ENCODE measurements around the gene ENOX1. TPM values are rescaled to one million over a fixed set of nuclear protein-coding genes. Genes with fewer than 3 reads are reported as not detected.
"Not testable (repeated sequence)": the region's sequence is repeated elsewhere in the genome, so short reads cannot be mapped to it uniquely, and the experiment has no call there.

ENOX1 gene
- total RNA-seq (10 to 100 TPM; 11.1 to 20.2 (median 15.0) TPM), polyA plus RNA-seq (1 to 10 TPM in 2 of 3 donors, under 1 TPM in 1; 0.23 to 1.5 (median 1.2) TPM)

DNA sequence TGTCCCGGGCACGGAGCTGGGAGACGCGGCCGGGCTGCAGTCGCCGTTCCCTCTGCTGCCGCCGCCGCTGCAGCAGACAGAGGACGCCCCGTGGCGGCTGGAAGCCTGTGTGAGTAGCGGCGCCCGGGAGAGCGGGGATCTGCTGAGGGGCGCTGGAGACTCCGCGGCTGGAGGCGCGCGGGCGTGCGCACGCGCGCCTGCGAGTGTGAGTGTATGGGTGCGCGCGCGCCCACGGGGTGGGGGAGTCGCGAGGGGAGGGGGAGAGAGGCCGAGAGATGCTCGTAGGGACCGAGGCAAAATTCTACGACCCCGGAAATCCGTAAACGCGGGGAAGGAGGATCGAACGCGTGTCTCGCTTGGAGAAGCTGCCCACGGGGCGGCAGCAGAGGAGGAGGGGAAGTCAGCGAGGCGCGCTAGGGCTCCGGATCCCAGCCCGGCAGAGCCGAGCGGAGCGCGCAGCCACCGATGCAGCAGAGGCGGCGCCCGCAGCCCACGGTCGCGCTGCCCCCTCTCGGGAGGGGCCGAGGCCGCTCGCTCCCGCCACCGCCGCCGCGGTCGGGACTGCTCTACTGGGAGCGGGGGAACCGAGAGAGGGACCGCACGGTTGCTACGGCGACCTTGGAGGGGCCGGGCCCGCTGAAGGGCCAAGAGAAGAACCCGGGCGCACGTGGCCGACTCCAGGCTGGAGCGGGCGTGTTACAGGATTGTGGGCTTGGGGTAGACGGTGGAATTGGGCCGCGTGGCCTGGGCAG lies at the start of gene ENOX1:
TSS of gene ENOX1 (minus strand) at position 207 of the 752 bp plus-strand sequence.
- peak; percentile 90 for DNase-seq
- H3K4me1 ChIP-seq = peaks cover 0 to 38% (median 22%) of the 10 kb centered on the region in 4 donors
- peak within 1 kb of the TSS; percentile 79 to 89 (median 82) for H3K4me3 ChIP-seq
- no peaks in the 10 kb centered on the region for H3K27me3 ChIP-seq
- H3K36me3 ChIP-seq = no peaks in the 10 kb centered on the region
- TF ChIP-seq, protein P1, sequence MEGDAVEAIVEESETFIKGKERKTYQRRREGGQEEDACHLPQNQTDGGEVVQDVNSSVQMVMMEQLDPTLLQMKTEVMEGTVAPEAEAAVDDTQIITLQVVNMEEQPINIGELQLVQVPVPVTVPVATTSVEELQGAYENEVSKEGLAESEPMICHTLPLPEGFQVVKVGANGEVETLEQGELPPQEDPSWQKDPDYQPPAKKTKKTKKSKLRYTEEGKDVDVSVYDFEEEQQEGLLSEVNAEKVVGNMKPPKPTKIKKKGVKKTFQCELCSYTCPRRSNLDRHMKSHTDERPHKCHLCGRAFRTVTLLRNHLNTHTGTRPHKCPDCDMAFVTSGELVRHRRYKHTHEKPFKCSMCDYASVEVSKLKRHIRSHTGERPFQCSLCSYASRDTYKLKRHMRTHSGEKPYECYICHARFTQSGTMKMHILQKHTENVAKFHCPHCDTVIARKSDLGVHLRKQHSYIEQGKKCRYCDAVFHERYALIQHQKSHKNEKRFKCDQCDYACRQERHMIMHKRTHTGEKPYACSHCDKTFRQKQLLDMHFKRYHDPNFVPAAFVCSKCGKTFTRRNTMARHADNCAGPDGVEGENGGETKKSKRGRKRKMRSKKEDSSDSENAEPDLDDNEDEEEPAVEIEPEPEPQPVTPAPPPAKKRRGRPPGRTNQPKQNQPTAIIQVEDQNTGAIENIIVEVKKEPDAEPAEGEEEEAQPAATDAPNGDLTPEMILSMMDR (IDR thresholded peaks at IDR 0.05) = peak in 1 of 4 experiments; percentile 32
- TF ChIP-seq EP300 (IDR thresholded peaks at IDR 0.05) (no peak), POLR2AphosphoS5 (IDR thresholded peaks at IDR 0.05) (peak in 2 of 4 donors; percentile 64 to 74)
- H3K9me3 ChIP-seq = no peaks in the 10 kb centered on the region
- intact Hi-C loops (cut with DNase I) = loop anchor here (2.0 to 5.0 kb wide), 8 partner anchors 105 to 484 kb away; no protein-coding TSS in a partner anchor
- 0 to 1% methylated on average over 93 of the region's 93 CpGs for WGBS, 2 donors
- H3K27ac ChIP-seq = peak within 1 kb of the TSS; percentile 89 to 93 (median 92)

- no peak for DNase-seq
- WGBS, 2 donors = 71 to 93% methylated on average over 2 of the region's 2 CpGs
- intact Hi-C loops (cut with DNase I) = no loop called here
- Histone ChIP-seq H3K4me1 (no peaks in the 10 kb centered on the region), H3K27me3 (no peaks in the 10 kb centered on the region), H3K36me3 (no peaks in the 10 kb centered on the region), H3K9me3 (no peaks in the 10 kb centered on the region), H3K4me3 (no peak overlapping the region), H3K27ac (no peak overlapping the region)
- no peak for TF ChIP-seq POLR2AphosphoS5 (IDR thresholded peaks at IDR 0.05)
- no peak for TF ChIP-seq EP300 (IDR thresholded peaks at IDR 0.05)
- no peak for TF ChIP-seq POLR2A (IDR thresholded peaks at IDR 0.05)
- TF ChIP-seq, protein P1 (IDR thresholded peaks at IDR 0.05) = no peak
These were observed 48.9 kb upstream of the ENOX1 start for GRCh38 chr13:43835701-43836100.

- Histone ChIP-seq H3K4me3 (no peak overlapping the region), H3K4me1 (no peaks in the 10 kb centered on the region), H3K27ac (no peak overlapping the region), H3K36me3 (no peaks in the 10 kb centered on the region), H3K9me3 (no peaks in the 10 kb centered on the region), H3K27me3 (no peaks in the 10 kb centered on the region)
- WGBS, 2 donors = 70 to 77% methylated on average over 2 of the region's 2 CpGs
- DNase-seq = no peak
- intact Hi-C loops (cut with DNase I) = no loop called here
- TF ChIP-seq POLR2A (IDR thresholded peaks at IDR 0.05) (no peak), EP300 (IDR thresholded peaks at IDR 0.05) (no peak), POLR2AphosphoS5 (IDR thresholded peaks at IDR 0.05) (no peak)
- TF ChIP-seq, protein P1 (IDR thresholded peaks at IDR 0.05) = no peak
These were observed 44.3 kb upstream of the ENOX1 start for GRCh38 chr13:43831088-43831487.

- Histone ChIP-seq H3K27me3 (no peaks in the 10 kb centered on the region), H3K4me1 (no peaks in the 10 kb centered on the region), H3K9me3 (no peaks in the 10 kb centered on the region), H3K4me3 (no peak overlapping the region), H3K36me3 (no peaks in the 10 kb centered on the region), H3K27ac (no peak overlapping the region)
- intact Hi-C loops (cut with DNase I) = no loop called here
- DNase-seq = no peak
- WGBS, 2 donors = 74 to 76% methylated on average over 5 of the region's 5 CpGs
- TF ChIP-seq POLR2AphosphoS5 (IDR thresholded peaks at IDR 0.05) (no peak), POLR2A (IDR thresholded peaks at IDR 0.05) (no peak), EP300 (IDR thresholded peaks at IDR 0.05) (no peak)
- TF ChIP-seq, protein P1 (IDR thresholded peaks at IDR 0.05) = no peak
These were observed 43.7 kb upstream of the ENOX1 start for GRCh38 chr13:43830497-43830881.

DNA sequence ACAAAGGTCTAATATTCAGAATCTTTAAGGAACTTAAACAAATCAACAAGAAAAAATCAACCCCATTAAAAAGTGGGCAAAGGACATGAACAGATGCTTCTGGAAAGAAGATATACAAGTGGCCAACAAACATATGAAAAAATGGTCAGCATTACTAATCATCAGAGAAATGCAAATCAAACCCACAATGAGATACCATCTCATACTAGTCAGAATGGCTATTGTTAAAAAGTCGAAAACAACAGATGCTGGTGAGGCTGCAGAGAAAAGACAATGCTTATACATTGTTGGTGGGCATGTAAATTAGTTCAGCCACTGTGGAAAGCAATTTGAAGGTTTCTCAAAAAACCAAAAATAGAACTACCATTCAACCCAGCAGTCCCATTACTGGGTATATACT lies 37.9 kb upstream of the ENOX1 start:
- H3K36me3 ChIP-seq; DNase-seq; H3K27me3 ChIP-seq; H3K27ac ChIP-seq; H3K4me3 ChIP-seq; H3K4me1 ChIP-seq; H3K9me3 ChIP-seq; intact Hi-C loops (cut with DNase I): not testable (repeated sequence)
- 94% methylated on average over 1 of the region's 1 CpG for WGBS, 2 donors
